ENCODE measurements around the gene CA5A.

GRCh38 chr16:87842209-87842869, 94.0 kb downstream of the CA5A start:
- TF ChIP-seq EZH2 (IDR thresholded peaks at IDR 0.05) (no peak), CTCF (IDR thresholded peaks at IDR 0.05 in 2 of 3, conservative IDR thresholded peaks at IDR 0.05 in 1 of 3; ENCODE audit: borderline replicate concordance in 1 of 3, insufficient read depth in 1 of 3, low read depth in 2 of 3, low read length in 2 of 3) (no peak), POLR2A (IDR thresholded peaks at IDR 0.05; ENCODE audit: borderline replicate concordance, extremely low read depth, insufficient read depth, insufficient read length) (no peak), EZH2phosphoT487 (IDR thresholded peaks at IDR 0.05; ENCODE audit: borderline replicate concordance) (no peak)
